SK-N-SH (cell line): ENCODE results near the gene HSPA4.

Experiments
- TF ChIP-seq, protein P1 (sequence below): fragments of 200-600 bp; sonication (generic); IDR thresholded peaks from 2 replicates; pipeline ENCODE4 v1.6.1; 2017; ENCODE audit warnings: antibody characterized with exemption, mild to moderate bottlenecking, moderate library complexity
- TF ChIP-seq, protein P2 (sequence below): IDR thresholded peaks from 2 replicates; pipeline ENCODE4 v1.4.0; 2012; ENCODE audit warnings: low read depth

DNA sequence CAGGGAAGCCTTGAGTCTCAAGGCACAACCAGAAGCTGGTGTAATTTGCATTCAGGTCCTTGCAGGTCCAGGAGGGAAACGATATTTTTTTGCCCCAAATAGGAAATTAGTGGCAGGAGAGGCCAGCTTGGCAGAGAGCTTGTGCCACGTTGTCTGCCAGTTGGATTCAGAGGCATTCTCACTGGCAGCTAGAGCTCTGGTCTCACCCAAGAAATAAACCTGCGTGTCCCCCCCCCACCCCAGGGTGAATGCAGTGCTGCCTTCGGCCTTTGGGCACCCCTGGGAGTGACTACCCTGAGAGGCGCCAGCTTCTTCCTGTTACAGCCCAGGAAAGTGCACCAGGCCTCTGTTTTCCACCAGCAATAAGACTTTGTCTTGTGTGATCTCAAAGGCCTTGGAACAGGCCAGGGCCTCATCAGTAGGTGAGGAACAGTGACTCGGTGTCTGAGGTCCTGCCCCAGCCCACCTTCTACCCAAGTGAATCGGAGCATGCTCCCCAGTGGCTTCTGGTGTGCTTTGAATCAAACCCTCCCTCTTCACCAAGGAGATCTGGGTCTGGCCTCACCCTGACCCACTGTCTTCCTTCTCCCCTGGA lies 68.4 kb downstream of the HSPA4 start:
- TF ChIP-seq, protein P1, sequence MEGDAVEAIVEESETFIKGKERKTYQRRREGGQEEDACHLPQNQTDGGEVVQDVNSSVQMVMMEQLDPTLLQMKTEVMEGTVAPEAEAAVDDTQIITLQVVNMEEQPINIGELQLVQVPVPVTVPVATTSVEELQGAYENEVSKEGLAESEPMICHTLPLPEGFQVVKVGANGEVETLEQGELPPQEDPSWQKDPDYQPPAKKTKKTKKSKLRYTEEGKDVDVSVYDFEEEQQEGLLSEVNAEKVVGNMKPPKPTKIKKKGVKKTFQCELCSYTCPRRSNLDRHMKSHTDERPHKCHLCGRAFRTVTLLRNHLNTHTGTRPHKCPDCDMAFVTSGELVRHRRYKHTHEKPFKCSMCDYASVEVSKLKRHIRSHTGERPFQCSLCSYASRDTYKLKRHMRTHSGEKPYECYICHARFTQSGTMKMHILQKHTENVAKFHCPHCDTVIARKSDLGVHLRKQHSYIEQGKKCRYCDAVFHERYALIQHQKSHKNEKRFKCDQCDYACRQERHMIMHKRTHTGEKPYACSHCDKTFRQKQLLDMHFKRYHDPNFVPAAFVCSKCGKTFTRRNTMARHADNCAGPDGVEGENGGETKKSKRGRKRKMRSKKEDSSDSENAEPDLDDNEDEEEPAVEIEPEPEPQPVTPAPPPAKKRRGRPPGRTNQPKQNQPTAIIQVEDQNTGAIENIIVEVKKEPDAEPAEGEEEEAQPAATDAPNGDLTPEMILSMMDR: no peak
- TF ChIP-seq, protein P2, sequence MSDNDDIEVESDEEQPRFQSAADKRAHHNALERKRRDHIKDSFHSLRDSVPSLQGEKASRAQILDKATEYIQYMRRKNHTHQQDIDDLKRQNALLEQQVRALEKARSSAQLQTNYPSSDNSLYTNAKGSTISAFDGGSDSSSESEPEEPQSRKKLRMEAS: no peak
